22Rv1 (cell line): ENCODE results near the gene CEP131.

ENCODE experiments used
- H3K27ac ChIP-seq: fragments of 450-650 bp; 2 replicates; pipeline ENCODE4 v1.5.1; 2017
- ZFX ChIP-seq: fragments of 450-650 bp; IDR thresholded peaks from 2 replicates; pipeline ENCODE4 v1.6.1; 2017; ENCODE audit warnings: antibody characterized with exemption, borderline replicate concordance
- TF ChIP-seq, protein P1 (sequence below): fragments of 450-650 bp; IDR thresholded peaks from 2 replicates; pipeline ENCODE4 v1.5.1; 2017; ENCODE audit warnings: mild to moderate bottlenecking

Gene CEP131

DNA sequence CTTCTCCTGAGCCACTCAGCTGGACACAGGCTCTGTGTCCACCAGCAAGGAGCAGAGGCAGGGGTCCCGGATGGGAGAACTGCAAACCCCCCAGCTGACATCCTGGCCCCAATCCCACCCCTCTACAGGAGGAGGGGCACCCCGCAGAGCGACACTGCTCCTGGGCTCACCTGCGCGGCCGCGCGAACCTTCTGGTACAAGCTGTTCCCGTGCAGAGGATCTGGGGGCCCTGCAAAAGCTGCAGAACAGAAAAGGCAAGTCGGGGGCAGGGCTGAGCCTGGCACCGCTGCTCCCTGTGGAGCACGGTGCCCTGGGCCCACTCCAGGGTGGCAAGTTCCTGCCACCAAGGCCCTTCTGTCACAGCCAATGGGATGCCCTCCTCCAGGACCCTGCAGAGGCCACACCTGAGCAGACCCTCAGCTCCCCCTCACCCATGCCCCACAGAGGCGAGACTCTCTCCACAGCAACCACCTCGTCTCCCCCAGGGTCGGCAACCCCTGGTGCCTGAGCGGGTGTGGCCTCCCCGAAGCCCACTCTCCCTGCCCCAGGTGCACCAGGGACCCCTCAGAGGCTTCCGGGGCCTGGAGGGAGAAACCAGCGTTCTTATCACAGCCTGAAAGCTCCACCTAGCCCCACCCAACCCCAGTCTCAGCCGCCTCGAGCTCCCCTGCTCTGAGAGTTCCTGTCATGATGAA, 11.2 kb upstream of the CEP131 start:
- H3K27ac ChIP-seq, result no peak overlapping the region
- TF ChIP-seq, protein P1, sequence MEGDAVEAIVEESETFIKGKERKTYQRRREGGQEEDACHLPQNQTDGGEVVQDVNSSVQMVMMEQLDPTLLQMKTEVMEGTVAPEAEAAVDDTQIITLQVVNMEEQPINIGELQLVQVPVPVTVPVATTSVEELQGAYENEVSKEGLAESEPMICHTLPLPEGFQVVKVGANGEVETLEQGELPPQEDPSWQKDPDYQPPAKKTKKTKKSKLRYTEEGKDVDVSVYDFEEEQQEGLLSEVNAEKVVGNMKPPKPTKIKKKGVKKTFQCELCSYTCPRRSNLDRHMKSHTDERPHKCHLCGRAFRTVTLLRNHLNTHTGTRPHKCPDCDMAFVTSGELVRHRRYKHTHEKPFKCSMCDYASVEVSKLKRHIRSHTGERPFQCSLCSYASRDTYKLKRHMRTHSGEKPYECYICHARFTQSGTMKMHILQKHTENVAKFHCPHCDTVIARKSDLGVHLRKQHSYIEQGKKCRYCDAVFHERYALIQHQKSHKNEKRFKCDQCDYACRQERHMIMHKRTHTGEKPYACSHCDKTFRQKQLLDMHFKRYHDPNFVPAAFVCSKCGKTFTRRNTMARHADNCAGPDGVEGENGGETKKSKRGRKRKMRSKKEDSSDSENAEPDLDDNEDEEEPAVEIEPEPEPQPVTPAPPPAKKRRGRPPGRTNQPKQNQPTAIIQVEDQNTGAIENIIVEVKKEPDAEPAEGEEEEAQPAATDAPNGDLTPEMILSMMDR, result no peak
- TF ChIP-seq ZFX, result no peak

DNA sequence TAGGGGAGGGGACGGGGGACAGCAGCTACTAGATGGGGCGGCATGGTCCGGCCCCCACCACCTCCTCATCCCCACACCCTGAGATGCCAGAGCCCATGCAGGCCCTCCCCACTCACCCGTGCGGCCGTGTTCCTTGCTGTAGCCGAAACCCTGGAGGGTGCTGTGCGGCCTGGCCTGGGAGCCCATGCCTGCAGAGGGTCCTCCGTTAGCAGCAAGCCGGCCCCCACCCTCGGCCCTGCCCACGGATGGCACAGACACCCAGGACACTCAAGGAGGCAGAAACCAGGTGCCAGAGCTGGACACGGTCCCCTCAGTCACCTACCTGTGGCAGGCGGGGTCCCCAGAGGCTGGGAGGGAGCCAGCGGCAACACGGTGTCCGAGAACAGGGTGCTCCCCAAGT, 10.6 kb upstream of the CEP131 start:
- H3K27ac ChIP-seq, result no peak overlapping the region
- TF ChIP-seq, protein P1, result no peak
- TF ChIP-seq ZFX, result no peak

DNA sequence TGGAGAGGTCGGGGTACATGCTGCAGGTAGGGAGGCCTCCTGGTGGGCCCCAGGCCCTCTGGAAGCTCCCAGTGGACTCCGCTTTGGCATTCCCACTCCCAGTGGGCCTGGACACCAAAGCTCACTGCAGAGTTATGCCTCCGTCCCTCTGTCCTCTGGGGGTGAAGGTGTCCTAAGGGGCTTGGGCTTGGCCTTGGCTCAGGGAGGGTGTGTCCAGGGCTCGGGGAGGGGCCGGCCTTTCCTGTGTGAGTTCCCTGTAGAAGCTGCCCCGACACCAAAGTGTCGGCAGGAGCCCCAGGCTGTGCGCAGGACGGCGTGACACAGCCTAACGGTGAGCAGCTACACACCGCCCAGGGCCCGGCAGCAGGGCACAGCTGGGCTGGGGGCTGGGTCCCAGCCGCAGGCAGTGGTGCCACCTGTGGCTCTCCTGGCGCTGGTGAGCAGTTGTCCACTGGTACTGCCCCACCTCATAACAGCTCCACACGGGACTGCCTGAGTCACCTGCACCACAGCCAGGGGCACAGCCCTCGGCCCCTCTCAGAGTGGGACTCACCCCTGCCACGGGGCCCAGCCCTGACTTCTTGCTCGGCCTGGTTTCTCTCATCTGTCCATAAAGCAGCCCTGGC, 10.0 kb upstream of the CEP131 start:
- no peak for TF ChIP-seq ZFX
- TF ChIP-seq, protein P1, result no peak
- H3K27ac ChIP-seq, result no peak overlapping the region

DNA sequence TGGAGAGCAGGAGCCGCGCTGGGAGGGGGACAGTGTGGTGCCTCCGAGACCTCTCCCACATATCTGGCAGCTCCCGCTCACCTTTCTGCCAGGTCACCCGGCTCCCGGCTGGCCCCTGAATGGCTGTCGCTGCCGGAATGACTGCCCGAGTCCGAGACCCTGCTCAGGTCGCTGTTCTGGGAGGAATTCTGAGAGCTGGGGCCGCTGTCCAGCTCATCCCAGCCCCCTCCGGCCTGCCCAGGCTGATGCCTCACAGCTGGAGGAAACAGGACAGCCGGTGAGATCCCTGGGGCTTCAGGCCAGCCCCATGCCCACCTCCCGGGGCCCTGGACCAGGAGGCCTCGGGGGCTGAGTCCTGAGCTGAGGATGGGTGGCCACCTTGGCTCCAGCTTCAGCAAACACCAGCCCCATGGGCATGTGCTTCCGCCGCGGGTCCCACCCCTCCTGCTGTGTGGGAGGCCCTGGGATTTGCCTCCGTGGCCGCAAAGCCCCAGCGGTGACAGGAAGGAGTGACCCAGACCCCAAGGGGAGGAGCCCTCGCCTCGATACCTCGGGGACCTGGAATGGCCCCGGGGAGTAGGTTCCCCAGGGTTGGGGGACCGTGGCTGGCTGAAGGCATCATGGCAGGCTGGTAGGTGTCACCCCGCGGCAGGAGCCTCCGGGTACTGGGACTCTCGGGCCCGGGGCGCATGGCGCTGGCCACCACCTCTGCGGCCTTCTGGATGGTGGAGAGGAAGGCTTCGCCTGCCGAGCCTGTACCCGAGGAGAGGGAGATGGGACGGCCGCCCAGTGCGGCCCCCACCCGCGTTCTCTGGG, 9.2 kb upstream of the CEP131 start:
- no peak overlapping the region for H3K27ac ChIP-seq
- no peak for TF ChIP-seq ZFX
- TF ChIP-seq, protein P1, result no peak

DNA sequence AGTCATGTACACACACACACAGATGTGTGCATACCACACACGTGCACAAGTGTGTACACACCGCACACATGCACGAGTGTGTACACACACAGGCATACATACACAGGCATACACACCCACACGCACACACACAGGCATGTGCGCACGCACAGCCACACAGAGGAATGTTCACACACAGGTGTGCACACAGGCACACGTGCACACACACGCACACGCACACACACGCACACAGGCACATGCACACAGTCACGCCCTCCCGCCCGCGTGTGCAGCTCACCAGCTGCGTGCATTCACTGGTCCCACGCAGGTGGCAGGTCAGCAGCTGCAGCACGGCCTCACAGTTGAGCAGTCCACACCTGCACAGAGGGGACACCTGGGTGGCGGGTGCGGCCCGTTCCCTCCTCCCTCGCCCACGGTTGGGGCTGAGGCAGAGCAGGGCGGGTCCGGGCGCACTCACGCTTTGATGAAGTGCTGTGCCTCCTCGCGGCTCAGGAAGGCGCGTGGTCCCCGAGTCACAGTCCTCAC, 8.4 kb upstream of the CEP131 start:
- H3K27ac ChIP-seq, result no peak overlapping the region
- TF ChIP-seq ZFX, result no peak
- TF ChIP-seq, protein P1, result no peak

DNA sequence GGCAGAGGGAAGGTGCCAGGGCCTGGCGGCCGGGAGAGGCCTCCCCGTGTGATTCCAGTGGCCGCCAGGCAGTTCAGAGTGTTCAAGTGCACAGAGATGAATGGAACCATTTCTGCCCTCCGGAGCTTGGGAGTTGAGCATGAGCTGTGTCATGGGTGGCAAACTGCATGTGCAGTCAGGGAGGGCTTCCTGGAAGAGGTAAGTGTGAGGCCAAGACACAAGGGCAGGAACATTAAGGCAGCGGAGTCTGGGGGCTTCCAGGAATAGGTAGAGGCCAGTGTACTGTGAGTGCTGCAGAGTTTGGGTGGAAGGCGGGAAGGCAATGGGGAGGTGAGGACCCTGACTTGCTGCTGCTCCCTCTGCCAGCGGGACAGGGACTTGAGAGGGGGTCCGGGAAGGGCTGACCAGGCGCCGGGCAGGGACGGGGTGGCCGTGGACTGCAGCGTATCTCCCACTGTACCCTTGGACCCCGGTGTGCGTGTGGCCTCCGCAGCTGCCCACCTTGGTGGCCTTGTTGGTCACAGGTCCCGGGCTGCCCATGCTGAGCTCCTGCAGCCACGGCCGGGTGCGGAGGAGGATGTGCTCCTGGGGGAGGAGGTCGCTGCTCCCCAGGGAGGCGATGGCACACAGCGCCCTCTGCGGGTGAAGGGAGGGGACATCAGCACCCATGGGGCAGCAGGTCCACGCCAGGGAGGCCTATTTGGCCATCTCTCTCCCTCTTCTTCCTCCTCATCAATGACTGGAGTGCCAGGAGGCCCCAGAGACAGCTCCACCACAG, 7.5 kb upstream of the CEP131 start:
- TF ChIP-seq ZFX, result no peak
- TF ChIP-seq, protein P1, result peak; percentile 57
- no peak overlapping the region for H3K27ac ChIP-seq
